Measurements from ENCODE around the gene PDE6G.

DNA sequence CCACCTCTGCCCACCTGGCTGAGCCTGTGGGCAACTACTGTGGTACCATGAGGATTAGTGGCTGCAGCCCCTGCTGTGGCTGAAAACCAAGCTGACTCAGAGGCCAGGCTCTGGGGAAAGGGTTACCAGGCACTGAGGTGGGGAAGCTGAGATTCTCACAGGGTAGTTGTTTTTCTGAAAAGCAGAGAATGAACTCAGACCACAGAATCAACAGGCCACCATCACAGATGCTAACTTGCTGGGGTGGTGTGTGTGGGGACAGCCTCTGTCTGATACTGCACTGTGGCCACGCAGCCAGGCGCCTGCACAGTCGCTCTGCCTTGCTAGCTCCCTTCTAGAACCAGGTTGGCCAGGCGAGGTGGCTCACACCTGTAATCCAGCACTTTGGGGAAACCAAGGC lies 48.3 kb downstream of the PDE6G start:
- TF ChIP-seq CTCF (IDR thresholded peaks at IDR 0.05; ENCODE audit: low read depth, low read length): no peak
- no peak for TF ChIP-seq EZH2phosphoT487 (IDR thresholded peaks at IDR 0.05; ENCODE audit: low read depth)

Measured in OCI-LY3 (cell line).